Stimulated activated naive CD4-positive, alpha-beta T cell (primary cell): ENCODE results near the gene SLIT1.
A peak's percentile ranks its signal among the peaks of the same experiment; 100 is the strongest.

Source experiments
- DNase-seq, 6 experiments: peaks; one replicate each; lab custom pipeline; 2025; lab: John Stamatoyannopoulos, UW

The SLIT1 gene

DNA sequence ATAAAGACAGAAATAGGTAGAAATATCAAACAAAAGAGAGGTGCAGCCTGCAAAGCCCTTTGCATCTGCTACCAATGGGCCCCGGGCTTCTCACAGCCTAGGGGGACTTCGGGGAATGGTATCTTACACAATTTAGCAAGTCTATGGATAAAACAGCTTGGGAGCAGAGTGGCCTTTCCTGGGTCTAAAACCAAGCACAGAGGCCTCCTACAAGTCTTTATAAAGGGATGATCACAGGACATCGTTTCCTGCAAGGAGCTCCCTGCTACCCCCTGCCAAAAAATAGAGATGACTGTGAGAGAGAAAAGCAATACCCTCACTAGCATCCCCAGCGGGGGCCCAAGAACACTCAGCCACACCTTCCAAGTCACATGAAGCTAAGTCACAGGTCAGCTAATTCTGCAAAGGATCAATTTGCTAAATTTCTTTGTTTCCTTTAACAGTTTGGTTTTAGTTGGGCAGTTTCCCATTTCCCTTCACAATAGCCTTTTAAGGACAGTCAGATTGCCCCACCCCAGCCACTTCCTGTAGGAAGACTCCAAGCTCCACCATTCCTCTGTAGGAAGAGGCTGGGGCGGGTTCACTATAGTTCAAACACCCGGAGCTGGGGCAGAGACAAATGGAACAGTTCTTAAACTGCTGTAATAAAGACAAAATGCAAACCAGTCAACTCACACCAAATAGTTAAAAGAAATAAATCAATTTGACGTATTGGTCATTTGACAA lies 105.5 kb downstream of the SLIT1 start:
- no peak for DNase-seq

GRCh38 chr10:97079448-97079847 lies 106.3 kb downstream of the SLIT1 start:
- no peak for DNase-seq

DNA sequence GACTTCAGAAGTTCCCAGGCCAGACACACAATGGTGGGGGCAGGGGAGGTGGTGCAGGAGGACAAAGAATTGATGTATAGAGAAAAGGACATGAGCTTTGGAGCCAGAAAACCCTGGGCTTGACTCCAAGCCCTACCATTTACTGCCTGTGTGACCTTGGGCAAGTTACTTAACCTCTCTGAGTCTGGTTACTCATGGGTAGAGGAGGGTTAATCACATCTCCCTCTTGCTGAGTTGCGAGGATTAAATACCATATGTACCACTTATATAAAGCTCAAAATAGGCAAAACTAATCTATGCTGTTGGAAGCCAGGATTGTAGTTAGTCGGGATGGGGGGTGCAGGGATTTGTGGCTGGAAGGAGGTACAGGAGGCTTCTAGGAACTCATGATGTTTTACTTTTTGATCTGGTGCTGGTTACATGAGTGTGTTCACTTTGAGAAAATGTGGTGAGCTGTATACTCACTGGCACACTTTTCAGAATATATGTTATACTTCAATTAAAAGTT lies 106.8 kb downstream of the SLIT1 start:
- DNase-seq: no peak

DNA sequence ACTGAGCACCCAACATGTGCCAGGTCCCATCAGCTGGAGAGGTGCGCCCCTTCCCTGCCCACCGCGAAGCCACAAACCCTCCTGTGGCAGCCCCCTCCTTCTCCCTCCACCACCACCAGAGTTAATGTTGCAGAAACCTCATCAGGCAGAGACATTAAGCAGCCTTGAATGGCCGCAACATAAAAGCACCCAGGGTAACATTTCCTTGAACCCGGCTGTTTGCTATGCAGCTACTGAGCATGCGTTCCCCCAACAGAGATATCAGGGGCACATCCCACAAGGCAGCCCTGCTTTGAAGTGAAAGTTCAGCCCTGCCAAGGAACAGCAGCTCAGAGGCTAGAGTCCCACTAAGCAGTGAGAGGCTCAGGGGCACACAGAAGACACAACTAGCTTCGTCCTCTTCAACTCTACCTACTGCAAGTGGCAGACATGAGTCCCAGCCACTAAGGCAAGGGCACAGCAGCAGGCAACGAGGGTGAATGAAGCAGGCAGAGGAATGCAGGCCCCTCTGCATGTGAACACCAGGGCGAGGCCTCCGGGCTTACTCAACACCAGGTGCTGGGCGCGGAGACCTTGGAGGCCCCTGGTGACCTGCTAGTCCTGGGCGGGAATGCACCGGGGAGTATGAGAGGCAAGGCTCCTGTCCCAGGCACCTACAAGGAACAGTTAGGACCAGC lies 107.4 kb downstream of the SLIT1 start:
- no peak for DNase-seq

DNA sequence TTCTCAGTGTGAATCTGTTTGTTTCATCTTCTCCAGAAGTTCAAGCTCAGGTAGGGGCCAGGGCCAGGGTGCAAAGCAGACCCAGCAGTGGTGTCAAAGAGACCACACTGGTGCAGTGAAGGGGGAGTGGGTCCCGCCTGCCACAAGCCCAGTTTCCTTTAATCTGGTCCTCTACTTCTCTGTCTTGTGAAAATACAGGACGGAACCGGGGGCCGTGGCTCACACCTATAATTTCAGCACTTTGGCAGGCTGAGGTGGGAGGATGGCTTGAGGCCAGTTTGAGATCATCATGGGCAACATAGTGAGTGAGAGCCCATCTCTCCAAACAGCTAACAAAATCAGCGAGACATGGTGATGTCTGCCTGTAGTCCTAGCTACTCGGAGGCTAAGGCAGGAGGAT lies 109.0 kb downstream of the SLIT1 start:
- DNase-seq: no peak

- no peak for DNase-seq
Measured at GRCh38 chr10:97075961-97076525, 109.7 kb downstream of the SLIT1 start.

GRCh38 chr10:97075421-97075820 lies 110.3 kb downstream of the SLIT1 start:
- DNase-seq: no peak

DNA sequence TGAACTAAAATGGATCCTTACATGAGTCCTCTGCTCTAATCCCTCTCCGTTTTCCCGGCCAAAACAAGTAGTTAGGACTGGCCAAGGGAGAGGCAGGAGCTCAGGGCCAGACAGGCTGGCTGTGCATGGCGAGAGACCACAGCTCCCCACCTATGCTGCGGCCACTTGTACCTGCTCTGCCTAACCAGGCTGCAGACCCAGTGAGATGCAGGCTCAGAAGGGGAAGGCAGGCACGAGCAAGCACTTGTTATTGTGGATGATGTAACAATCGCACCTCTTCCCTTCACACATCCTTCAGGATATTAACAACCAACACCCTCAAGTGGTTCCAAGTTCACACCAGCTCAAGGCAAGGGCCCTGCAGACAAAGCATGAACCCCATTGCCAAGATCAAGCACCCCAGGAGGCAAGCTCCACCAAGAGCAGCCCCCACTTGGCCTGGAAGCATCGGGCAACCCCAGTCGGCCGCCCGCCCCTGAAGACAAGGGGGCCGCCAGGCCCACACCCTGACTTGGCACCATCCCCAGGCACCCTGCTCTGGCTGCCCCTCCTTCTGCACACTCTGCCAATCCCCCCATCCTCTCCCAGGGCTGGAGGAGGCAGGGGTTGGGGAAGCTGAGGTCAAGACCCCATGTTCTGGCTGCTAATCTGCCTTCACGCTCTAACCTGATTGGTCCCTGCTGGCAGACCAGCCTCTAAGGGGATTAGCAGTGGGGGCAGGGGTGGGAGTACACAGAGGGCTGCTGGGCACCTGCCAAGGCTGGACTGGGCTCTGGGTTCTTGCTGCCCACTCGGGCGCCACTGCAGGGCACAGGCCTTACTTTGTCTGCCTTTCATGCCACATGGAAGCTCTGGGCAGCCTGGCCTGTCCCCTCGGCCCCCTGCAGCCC lies 111.3 kb downstream of the SLIT1 start:
- no peak for DNase-seq

DNA sequence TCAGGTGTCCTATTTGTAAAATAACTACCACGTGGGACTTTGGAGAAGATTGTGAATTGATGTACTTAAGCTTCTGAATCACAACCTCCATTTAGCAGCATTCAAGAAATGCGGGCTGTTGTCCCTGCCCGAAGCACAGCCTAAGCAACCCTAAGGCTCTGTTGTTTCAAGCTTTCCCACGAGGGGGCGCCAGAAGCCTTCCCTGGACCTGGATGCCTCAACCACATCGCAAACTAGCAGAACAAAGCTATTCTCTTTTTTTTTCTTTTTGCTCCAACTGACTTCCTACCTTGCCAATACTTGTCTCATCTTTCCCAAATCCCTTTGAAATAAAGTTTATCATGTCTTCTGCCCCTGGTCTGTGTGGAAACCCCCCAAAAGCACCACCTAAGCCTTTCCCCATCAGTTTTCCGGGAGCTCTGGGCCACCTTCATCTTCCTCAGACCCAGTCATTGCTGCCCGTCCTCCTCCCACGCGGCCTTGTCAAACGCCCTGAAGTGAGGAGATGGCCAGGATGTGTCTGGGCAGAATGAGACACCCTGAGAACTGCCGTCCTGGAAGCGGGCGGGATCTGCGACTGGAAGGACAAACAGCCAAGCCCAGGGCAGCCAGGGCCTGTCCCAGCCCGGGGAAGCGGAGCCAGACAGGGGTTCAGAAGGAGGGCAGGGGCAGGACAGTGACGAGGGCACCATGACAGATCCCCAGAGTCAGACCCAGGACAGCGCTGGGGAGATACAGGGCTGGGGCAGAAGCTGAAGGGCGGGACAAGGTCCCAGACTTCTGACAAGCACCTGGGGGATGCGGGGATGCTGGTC lies 112.7 kb downstream of the SLIT1 start:
- DNase-seq: peak; percentile 48 to 82 (median 65)

DNA sequence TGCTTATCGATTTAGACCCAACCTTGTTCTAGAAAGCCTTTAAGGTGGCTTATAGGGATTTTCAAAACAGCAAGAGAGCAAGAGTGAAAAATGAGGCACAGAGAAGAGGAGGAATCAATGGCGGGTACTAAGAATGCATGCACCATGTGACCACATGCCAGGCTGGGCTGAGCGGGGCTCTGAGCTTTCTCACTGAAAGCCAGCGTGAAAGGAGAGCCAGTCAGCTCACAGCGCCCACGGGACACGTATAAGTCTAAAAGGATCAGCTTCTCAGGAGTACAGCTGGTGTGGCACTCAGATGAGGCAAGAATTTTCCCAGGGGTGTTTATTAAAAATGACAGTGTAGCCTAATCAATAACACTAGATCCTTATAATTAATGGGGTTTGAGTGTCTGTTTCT lies 114.3 kb downstream of the SLIT1 start:
- no peak for DNase-seq

- DNase-seq: no peak
Measured at GRCh38 chr10:97069576-97070362, 116.0 kb downstream of the SLIT1 start.

DNA sequence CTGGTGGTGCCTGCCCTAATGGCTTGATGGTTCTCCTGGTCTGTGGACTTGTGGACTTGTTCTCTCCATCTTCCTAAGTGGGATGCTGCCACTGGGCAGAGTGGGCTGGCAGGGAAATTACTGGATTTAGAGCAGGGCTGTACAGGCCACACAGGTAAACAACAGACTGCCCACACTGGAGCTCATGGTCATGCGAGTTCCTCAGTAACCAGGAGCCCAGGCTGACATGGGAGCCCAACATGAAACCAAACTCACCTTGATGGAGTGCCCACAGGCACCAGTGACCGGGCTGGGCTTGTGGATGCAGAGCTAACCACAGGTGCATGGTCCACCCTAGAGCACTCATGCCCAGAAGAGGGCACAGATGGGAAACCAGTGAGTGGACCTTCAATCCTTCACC lies 116.7 kb downstream of the SLIT1 start:
- DNase-seq: no peak

DNA sequence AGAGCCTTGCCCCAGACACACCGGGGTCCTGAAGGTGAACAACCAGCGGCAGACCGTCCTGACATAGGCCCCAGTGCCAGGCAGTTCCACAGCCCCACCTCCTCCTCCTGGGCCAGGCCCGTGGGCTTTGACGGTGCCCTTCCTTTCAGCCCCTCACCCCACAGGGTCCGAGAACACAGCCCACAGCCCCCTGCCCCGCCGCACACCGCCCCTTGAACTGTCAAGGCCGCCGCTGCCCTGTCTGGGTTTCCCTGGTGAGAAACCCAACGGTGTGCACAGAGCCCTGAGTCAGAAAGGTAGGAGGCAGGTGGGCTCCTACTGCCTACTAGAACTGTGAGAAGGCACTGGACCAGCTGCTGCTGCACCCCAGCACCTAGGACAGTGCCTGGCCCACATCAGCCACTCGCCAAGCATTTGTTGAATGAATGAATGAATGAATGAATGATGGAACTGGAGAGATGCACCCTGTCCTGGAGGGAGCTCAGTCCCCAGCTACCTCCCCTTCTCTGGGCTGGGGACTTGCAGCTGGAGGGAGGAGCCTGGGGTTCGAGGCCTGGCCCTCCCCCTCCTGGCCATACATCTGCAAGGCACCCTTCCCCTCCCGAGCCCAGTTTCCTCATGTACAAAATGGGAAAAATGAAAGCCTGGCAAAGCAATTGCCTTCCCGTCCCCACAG lies 117.9 kb downstream of the SLIT1 start:
- DNase-seq: no peak

- no peak for DNase-seq
Measured at GRCh38 chr10:97066877-97067555, 118.7 kb downstream of the SLIT1 start.

- DNase-seq: no peak
Measured at GRCh38 chr10:97065686-97066660, 119.8 kb downstream of the SLIT1 start.

GRCh38 chr10:97065128-97065527 lies 120.6 kb downstream of the SLIT1 start:
- DNase-seq: no peak

- DNase-seq: no peak
Measured at GRCh38 chr10:97063983-97064837, 121.5 kb downstream of the SLIT1 start.
